Measurements from ENCODE around the gene SIN3B.

SIN3B gene

GRCh38 chr19:16861834-16862233, 32.6 kb downstream of the SIN3B start:
- peaks cover 43% of the 10 kb centered on the region for H3K36me3 ChIP-seq (ENCODE audit: control insufficient read depth, low read length)
- no peaks in the 10 kb centered on the region for H4K20me1 ChIP-seq (ENCODE audit: control insufficient read depth, insufficient read depth, low read depth, low read length)
- TF ChIP-seq CTCF (IDR thresholded peaks at IDR 0.05; ENCODE audit: low read depth, low read length, poor library complexity, severe bottlenecking) = no peak
- no peak for TF ChIP-seq EZH2phosphoT487 (IDR thresholded peaks at IDR 0.05; ENCODE audit: borderline replicate concordance, low read length)
- H3K4me1 ChIP-seq (ENCODE audit: control insufficient read depth, low read length) = 0 out of 2 replicates have a peak, but pooled peaks cover 2% of the 10 kb centered on the region
- no peaks in the 10 kb centered on the region for H3K9me2 ChIP-seq (replicated peaks; ENCODE audit: control insufficient read depth, low read length)
- H3K79me2 ChIP-seq (ENCODE audit: control insufficient read depth, low read length) = no peaks in the 10 kb centered on the region
- H3K4me2 ChIP-seq (ENCODE audit: low read length) = no peak overlapping the region
- no peaks in the 10 kb centered on the region for H3K27me3 ChIP-seq (ENCODE audit: control insufficient read depth, low read length)
- H3F3A ChIP-seq (ENCODE audit: control insufficient read depth, insufficient read depth) = no peaks in the 10 kb centered on the region
- H3K4me3 ChIP-seq (ENCODE audit: low read length) = no peak overlapping the region
- no peak overlapping the region for H3K27ac ChIP-seq (ENCODE audit: low read depth, low read length)
- no peaks in the 10 kb centered on the region for H3K9me3 ChIP-seq (ENCODE audit: control insufficient read depth, insufficient read depth, low read length)

GRCh38 chr19:16862826-16863415, 33.7 kb downstream of the SIN3B start:
- no peaks in the 10 kb centered on the region for H3K9me2 ChIP-seq (replicated peaks; ENCODE audit: control insufficient read depth, low read length)

GRCh38 chr19:16867211-16867610, 38.0 kb downstream of the SIN3B start:
- Histone ChIP-seq H3K4me2 (ENCODE audit: low read length) (no peak overlapping the region), H3K4me3 (ENCODE audit: low read length) (no peak overlapping the region), H3K79me2 (ENCODE audit: control insufficient read depth, low read length) (no peaks in the 10 kb centered on the region), H3K36me3 (ENCODE audit: control insufficient read depth, low read length) (peaks cover 76% of the 10 kb centered on the region), H3K27me3 (ENCODE audit: control insufficient read depth, low read length) (no peaks in the 10 kb centered on the region), H3K27ac (ENCODE audit: low read depth, low read length) (no peak overlapping the region), H3F3A (ENCODE audit: control insufficient read depth, insufficient read depth) (no peaks in the 10 kb centered on the region), H3K9me3 (ENCODE audit: control insufficient read depth, insufficient read depth, low read length) (no peaks in the 10 kb centered on the region), H4K20me1 (ENCODE audit: control insufficient read depth, insufficient read depth, low read depth, low read length) (no peaks in the 10 kb centered on the region), H3K4me1 (ENCODE audit: control insufficient read depth, low read length) (no peaks in the 10 kb centered on the region), H3K9me2 (replicated peaks; ENCODE audit: control insufficient read depth, low read length) (no peaks in the 10 kb centered on the region)
- TF ChIP-seq CTCF (IDR thresholded peaks at IDR 0.05; ENCODE audit: low read depth, low read length, poor library complexity, severe bottlenecking) (no peak), EZH2phosphoT487 (IDR thresholded peaks at IDR 0.05; ENCODE audit: borderline replicate concordance, low read length) (no peak)

More at GRCh38 chr19:16862826-16863415, 33.7 kb downstream of the SIN3B start:
- H3K4me2 ChIP-seq (ENCODE audit: low read length) = no peak overlapping the region
- H3F3A ChIP-seq (ENCODE audit: control insufficient read depth, insufficient read depth) = no peaks in the 10 kb centered on the region
- H3K9me3 ChIP-seq (ENCODE audit: control insufficient read depth, insufficient read depth, low read length) = no peaks in the 10 kb centered on the region
- 0 out of 2 replicates have a peak, but pooled peaks cover 2% of the 10 kb centered on the region for H3K4me1 ChIP-seq (ENCODE audit: control insufficient read depth, low read length)
- peaks cover 53% of the 10 kb centered on the region for H3K36me3 ChIP-seq (ENCODE audit: control insufficient read depth, low read length)
- H4K20me1 ChIP-seq (ENCODE audit: control insufficient read depth, insufficient read depth, low read depth, low read length) = no peaks in the 10 kb centered on the region
- no peaks in the 10 kb centered on the region for H3K27me3 ChIP-seq (ENCODE audit: control insufficient read depth, low read length)
- H3K27ac ChIP-seq (ENCODE audit: low read depth, low read length) = no peak overlapping the region
- no peak overlapping the region for H3K4me3 ChIP-seq (ENCODE audit: low read length)
- no peaks in the 10 kb centered on the region for H3K79me2 ChIP-seq (ENCODE audit: control insufficient read depth, low read length)
- TF ChIP-seq CTCF (IDR thresholded peaks at IDR 0.05; ENCODE audit: low read depth, low read length, poor library complexity, severe bottlenecking) = no peak
- TF ChIP-seq EZH2phosphoT487 (IDR thresholded peaks at IDR 0.05; ENCODE audit: borderline replicate concordance, low read length) = no peak
